Gastrocnemius medialis (tissue), 4 donors: ENCODE results near the gene TCOF1. TPM values are rescaled to one million over a fixed set of nuclear protein-coding genes. Genes with fewer than 3 reads are reported as not detected.
A peak's percentile ranks its signal among the peaks of the same experiment; 100 is the strongest.

Source experiments
- ATAC-seq, 2 donors: fragments of 150-250 bp; one replicate each; pipeline ENCODE4 v1.9.1; 2016
- DNase-seq, 2 donors: peaks; one replicate each; pipeline ENCODE4 v3.0.0-alpha.2; 2019
- H3K27ac ChIP-seq, 4 donors: fragments of 200-600 bp; sonication (generic); 1 replicate in 1 of 4; 2 replicates in 3 of 4; pipeline ENCODE4 v1.5.1; 2016 to 2018; ENCODE audit warnings: mild to moderate bottlenecking in 2 of 4, moderate library complexity in 1 of 4
- H3K27me3 ChIP-seq, 3 donors: fragments of 200-600 bp; sonication (generic) in 2 of 3; 1 replicate in 1 of 3; 2 replicates in 2 of 3; pipeline versions ENCODE4 v1.5.1 to v1.6.0; 2016 to 2019; ENCODE audit warnings: mild to moderate bottlenecking in 1 of 3, moderate library complexity in 1 of 3
- H3K36me3 ChIP-seq, 2 donors: fragments of 200-600 bp; sonication (generic) in 1 of 2; one replicate each; pipeline ENCODE4 v1.5.1; 2017 to 2018
- H3K4me1 ChIP-seq, 2 donors: fragments of 200-600 bp; sonication (generic) in 1 of 2; one replicate each; pipeline ENCODE4 v1.5.1; 2016 to 2017; ENCODE audit warnings: mild to moderate bottlenecking in 2 of 2
- H3K4me3 ChIP-seq, 4 donors: fragments of 200-600 bp; sonication (generic) in 3 of 4; 1 replicate in 1 of 4; 2 replicates in 3 of 4; pipeline ENCODE4 v1.5.1; 2016 to 2019; ENCODE audit warnings: mild to moderate bottlenecking in 2 of 4
- H3K9me3 ChIP-seq, 3 donors: fragments of 200-600 bp; sonication (generic) in 2 of 3; 1 replicate in 1 of 3; 2 replicates in 2 of 3; pipeline ENCODE4 v1.5.1; 2016 to 2019
- CTCF ChIP-seq, 5 experiments: fragments of 450-650 bp in 3 of 5; fragments of 200-600 bp in 2 of 5; sonication (generic) in 2 of 5; IDR thresholded peaks in 4 of 5; conservative IDR thresholded peaks in 1 of 5; 1 replicate in 4 of 5; 2 replicates in 1 of 5; pipeline ENCODE4 v1.5.1; 2016 to 2019; ENCODE audit warnings: antibody characterized with exemption in 5 of 5, mild to moderate bottlenecking in 3 of 5, moderate library complexity in 3 of 5
- POLR2A ChIP-seq, 2 donors: fragments of 450-650 bp; IDR thresholded peaks; one replicate each; pipeline ENCODE4 v1.6.1; 2017; ENCODE audit warnings: antibody characterized with exemption in 2 of 2, mild to moderate bottlenecking in 2 of 2, moderate library complexity in 2 of 2
- in situ Hi-C, 4 donors: fragments of 200-750 bp; cut with MboI; loops; one replicate each; pipeline versions ENCODE4 v1.15.0 to v1.8.0; 2017; ENCODE audit warnings: low sequenced_read_pairs in 4 of 4
- intact Hi-C: fragments of 100-400 bp; cut with DNase I; formaldehyde crosslinking; loops from one replicate; pipeline ENCODE4 v1.15.1; 2023; ENCODE audit warnings: low total_unique reads
- total RNA-seq, 4 donors: library from RNA; depleted of rRNA; stranded (reverse); fragments of >200 nt; gene quantifications; one replicate each; pipeline versions ENCODE4 v1.1.0 to v1.2.3, GENCODE V29; 2016

The TCOF1 gene
- total RNA-seq, 4 donors from 2014 or later, result 22.1 to 31.7 (median 27.1) TPM

DNA sequence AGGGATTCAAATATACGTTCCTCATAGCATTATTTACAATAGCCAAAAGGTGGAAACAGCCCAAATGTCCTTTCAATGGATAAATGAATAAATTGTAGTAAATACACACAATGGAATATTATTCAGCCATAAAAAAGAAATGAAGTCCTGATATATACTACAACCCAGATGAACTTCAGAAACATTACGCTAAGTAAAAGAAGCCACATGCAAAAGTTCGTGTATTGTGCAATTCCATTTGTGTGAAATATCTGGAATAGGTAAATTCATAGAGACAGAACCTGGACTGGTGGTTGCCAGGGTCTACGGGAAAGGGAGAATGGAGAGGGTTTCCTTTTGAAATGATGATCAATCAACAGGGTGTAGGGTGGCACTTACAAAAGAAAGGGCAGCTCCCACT, 42.3 kb upstream of the TCOF1 start:
- H3K9me3 ChIP-seq, result no peaks in the 10 kb centered on the region
- peaks cover 0 to 12% of the 10 kb centered on the region in 2 donors for H3K4me1 ChIP-seq
- DNase-seq, result no peak
- TF ChIP-seq POLR2A (IDR thresholded peaks at IDR 0.05) (no peak), CTCF (IDR thresholded peaks at IDR 0.05 in 4 of 5, conservative IDR thresholded peaks at IDR 0.05 in 1 of 5) (no peak)
- in situ Hi-C loops (no loop called here), intact Hi-C loops (no loop called here)
- H3K27me3 ChIP-seq, result no peaks in the 10 kb centered on the region
- no peaks in the 10 kb centered on the region for H3K36me3 ChIP-seq
- no peak overlapping the region for H3K4me3 ChIP-seq
- no peak for ATAC-seq
- H3K27ac ChIP-seq, result no peak overlapping the region

DNA sequence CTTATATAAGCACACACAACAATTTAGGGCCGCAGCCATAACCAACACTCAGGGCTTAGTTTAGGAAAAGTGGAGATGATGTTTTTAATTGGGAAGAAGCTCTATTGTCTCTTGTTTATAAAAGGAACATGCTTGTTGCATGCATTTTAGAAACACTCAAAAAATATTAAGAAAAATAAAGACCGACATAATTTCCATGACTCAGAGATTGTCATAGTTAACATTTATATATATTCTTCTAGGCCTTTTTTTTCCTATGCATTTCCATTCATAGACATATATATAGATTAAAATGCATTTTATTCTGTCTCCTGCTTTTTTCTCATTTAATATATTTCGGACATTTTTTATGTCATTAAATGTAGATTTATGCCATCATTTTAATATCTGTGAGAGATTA, 41.2 kb upstream of the TCOF1 start:
- TF ChIP-seq POLR2A (IDR thresholded peaks at IDR 0.05) (no peak), CTCF (IDR thresholded peaks at IDR 0.05 in 4 of 5, conservative IDR thresholded peaks at IDR 0.05 in 1 of 5) (no peak)
- H3K36me3 ChIP-seq, result no peaks in the 10 kb centered on the region
- intact Hi-C loops (no loop called here), in situ Hi-C loops (no loop called here)
- no peak overlapping the region for H3K27ac ChIP-seq
- no peak for DNase-seq
- H3K9me3 ChIP-seq, result no peaks in the 10 kb centered on the region
- no peak for ATAC-seq
- H3K4me1 ChIP-seq, result peaks cover 0 to 15% of the 10 kb centered on the region in 2 donors
- no peak overlapping the region for H3K4me3 ChIP-seq
- H3K27me3 ChIP-seq, result no peaks in the 10 kb centered on the region

- H3K4me1 ChIP-seq, result peaks cover 0 to 15% of the 10 kb centered on the region in 2 donors
- no peak overlapping the region for H3K27ac ChIP-seq
- no peaks in the 10 kb centered on the region for H3K27me3 ChIP-seq
- peak in 1 of 2 donors; percentile 34 for ATAC-seq
- H3K4me3 ChIP-seq, result no peak overlapping the region
- H3K9me3 ChIP-seq, result no peaks in the 10 kb centered on the region
- in situ Hi-C loops, result no loop called here
- TF ChIP-seq POLR2A (IDR thresholded peaks at IDR 0.05), result no peak
- no peak for TF ChIP-seq CTCF (IDR thresholded peaks at IDR 0.05 in 4 of 5, conservative IDR thresholded peaks at IDR 0.05 in 1 of 5)
- H3K36me3 ChIP-seq, result no peaks in the 10 kb centered on the region
- intact Hi-C loops, result no loop called here
- DNase-seq, result no peak
Observed at GRCh38 chr5:150317048-150318003, 40.2 kb upstream of the TCOF1 start.

DNA sequence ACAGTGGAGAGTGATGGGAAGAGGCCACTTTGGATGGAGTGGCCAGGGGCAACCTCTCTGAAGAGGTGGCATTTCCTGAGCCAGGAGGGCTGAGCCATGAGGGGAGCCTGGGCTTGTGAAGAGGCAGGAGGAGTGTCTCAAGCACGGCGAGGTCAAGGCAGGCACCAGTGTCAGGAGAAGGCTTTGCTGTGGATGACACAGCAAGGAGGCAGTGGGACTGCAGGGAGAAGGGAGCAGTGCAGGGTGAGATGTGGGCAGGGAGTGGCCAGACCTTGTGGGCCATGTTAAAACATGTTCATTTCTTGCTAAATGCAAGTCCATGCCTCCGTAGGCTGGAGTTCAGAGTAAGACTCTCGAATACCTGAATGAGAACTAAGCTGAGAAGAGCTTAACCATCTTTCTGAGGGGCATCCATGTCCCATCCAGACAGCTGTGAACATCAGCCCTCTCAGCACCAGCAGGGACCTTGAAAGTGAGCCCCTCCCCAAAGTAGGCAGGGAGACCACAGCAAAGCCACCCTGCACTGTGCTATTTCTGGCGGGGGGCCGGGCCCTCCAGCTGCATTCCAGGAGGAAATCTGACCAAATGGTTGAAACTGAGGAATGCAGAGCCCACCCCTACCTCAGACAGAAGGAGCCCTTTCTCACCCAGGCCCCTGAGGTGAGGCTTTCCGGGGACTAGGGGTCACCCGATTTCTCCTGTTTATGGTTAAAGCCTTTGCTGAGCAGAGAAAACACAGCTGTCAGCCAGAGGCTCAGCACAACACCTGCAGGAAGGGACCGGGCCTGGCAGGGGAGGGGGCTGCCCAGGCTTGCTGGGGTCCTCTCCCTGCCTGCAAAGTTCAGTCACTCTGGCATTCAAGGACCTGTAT, 38.6 kb upstream of the TCOF1 start:
- TF ChIP-seq POLR2A (IDR thresholded peaks at IDR 0.05), result no peak
- TF ChIP-seq CTCF (IDR thresholded peaks at IDR 0.05 in 4 of 5, conservative IDR thresholded peaks at IDR 0.05 in 1 of 5), result no peak
- Histone ChIP-seq H3K36me3 (no peaks in the 10 kb centered on the region), H3K27me3 (no peaks in the 10 kb centered on the region), H3K27ac (peak overlapping the region in 1 of 4 donors; percentile 58), H3K4me3 (no peak overlapping the region), H3K4me1 (peaks cover 0 to 11% of the 10 kb centered on the region in 2 donors), H3K9me3 (no peaks in the 10 kb centered on the region)
- ATAC-seq (no peak), DNase-seq (no peak)
- in situ Hi-C loops, result no loop called here
- intact Hi-C loops, result no loop called here
